Neuronal stem cell (in vitro differentiated cells): Measurements from ENCODE around the gene DUSP2.

Experiments
- DNase-seq: peaks from one replicate; pipeline ENCODE4 v3.0.0-alpha.2; 2013; ENCODE audit warnings: low spot score
- H2AFZ ChIP-seq: one replicate; pipeline ENCODE4 v1.6.1; 2013; ENCODE audit warnings: mild to moderate bottlenecking, low read length, inconsistent platforms
- H2AK5ac ChIP-seq: 2 replicates; pipeline ENCODE4 v1.6.1; 2013; ENCODE audit warnings: low read depth, mild to moderate bottlenecking, inconsistent platforms, low read length, moderate library complexity, mixed read lengths
- H2BK120ac ChIP-seq: 2 replicates; pipeline ENCODE4 v1.6.1; 2013; ENCODE audit warnings: low read depth, mild to moderate bottlenecking, inconsistent platforms, low read length, moderate library complexity, mixed read lengths
- H2BK12ac ChIP-seq: one replicate; pipeline ENCODE4 v1.6.1; 2013; ENCODE audit warnings: low read length, inconsistent platforms
- H2BK15ac ChIP-seq: 2 replicates; pipeline ENCODE4 v1.6.1; 2013; ENCODE audit warnings: mild to moderate bottlenecking, low read length, inconsistent platforms, mixed read lengths
- H2BK5ac ChIP-seq: one replicate; pipeline ENCODE4 v1.6.1; 2013; ENCODE audit warnings: inconsistent platforms, mild to moderate bottlenecking, low read length, moderate library complexity
- H3K14ac ChIP-seq: one replicate; pipeline ENCODE4 v1.6.1; 2013; ENCODE audit warnings: low read length, inconsistent platforms
- H3K18ac ChIP-seq: 2 replicates; pipeline ENCODE4 v1.6.1; 2013; ENCODE audit warnings: low read length, inconsistent platforms
- H3K23ac ChIP-seq: 2 replicates; pipeline ENCODE4 v1.6.1; 2013; ENCODE audit warnings: low read depth, mild to moderate bottlenecking, mixed read lengths, low read length, inconsistent platforms; ENCODE audit not compliant: poor library complexity
- H3K27ac ChIP-seq: replicated peaks from 3 replicates; pipeline ENCODE4 v1.5.1; 2013; ENCODE audit warnings: low read length, inconsistent platforms
- H3K27me3 ChIP-seq, 3 experiments: 2 replicates each; pipeline ENCODE4 v1.6.1; 2013; ENCODE audit warnings: low read length in 3 of 3, mild to moderate bottlenecking in 2 of 3, inconsistent platforms in 1 of 3, low read depth in 1 of 3, mixed read lengths in 1 of 3, moderate library complexity in 1 of 3; ENCODE audit not compliant: control insufficient read depth in 3 of 3, insufficient read depth in 3 of 3
- H3K36me3 ChIP-seq, 2 donors: replicated peaks in 1 of 2; 2 replicates each; pipeline ENCODE4 v1.6.1; 2013; ENCODE audit warnings: low read length in 2 of 2; ENCODE audit not compliant: control insufficient read depth in 2 of 2, insufficient read depth in 2 of 2
- H3K4ac ChIP-seq: 2 replicates; pipeline ENCODE4 v1.6.1; 2013; ENCODE audit warnings: inconsistent platforms, mild to moderate bottlenecking, low read length, moderate library complexity
- H3K4me1 ChIP-seq, 2 donors: 1 replicate in 1 of 2; 2 replicates in 1 of 2; pipeline ENCODE4 v1.6.1; 2013; ENCODE audit warnings: low read length in 2 of 2, low read depth in 1 of 2; ENCODE audit not compliant: control insufficient read depth in 2 of 2, insufficient read depth in 1 of 2
- H3K4me2 ChIP-seq: one replicate; pipeline ENCODE4 v1.6.1; 2013; ENCODE audit warnings: mild to moderate bottlenecking, low read length, inconsistent platforms; ENCODE audit not compliant: insufficient read depth, poor library complexity, severe bottlenecking
- H3K4me3 ChIP-seq, 2 donors: 2 replicates each; pipeline ENCODE4 v1.5.1; 2013; ENCODE audit warnings: low read length in 2 of 2, mild to moderate bottlenecking in 2 of 2, inconsistent platforms in 1 of 2, moderate library complexity in 1 of 2
- H3K79me1 ChIP-seq: one replicate; pipeline ENCODE4 v1.6.1; 2013; ENCODE audit warnings: low read depth, mild to moderate bottlenecking, inconsistent platforms, low read length, moderate library complexity
- H3K9ac ChIP-seq: one replicate; pipeline ENCODE4 v1.6.1; 2013; ENCODE audit warnings: mild to moderate bottlenecking, low read depth, low read length, inconsistent platforms; ENCODE audit not compliant: poor library complexity
- H3K9me3 ChIP-seq, 2 donors: replicated peaks in 1 of 2; 2 replicates each; pipeline versions ENCODE3 to v1.6.1; 2013; ENCODE audit warnings: low read length in 2 of 2, mild to moderate bottlenecking in 2 of 2, inconsistent platforms in 1 of 2, low read depth in 1 of 2, mixed read lengths in 1 of 2, moderate library complexity in 1 of 2; ENCODE audit not compliant: control insufficient read depth in 2 of 2, insufficient read depth in 1 of 2
- H4K8ac ChIP-seq: one replicate; pipeline ENCODE4 v1.6.1; 2013; ENCODE audit warnings: low read depth, mild to moderate bottlenecking, inconsistent platforms, low read length, moderate library complexity
- H4K91ac ChIP-seq: one replicate; pipeline ENCODE4 v1.6.1; 2013; ENCODE audit warnings: low read length, low read depth, mild to moderate bottlenecking, inconsistent platforms; ENCODE audit not compliant: poor library complexity
- WGBS, 2 donors: extraction: QIAGEN DNeasy Blood & Tissue Kit; methylation state at CpG; one replicate each; pipeline ENCODE4 v1.1.7; 2013; ENCODE audit warnings: missing lambda C conversion rate in 2 of 2, mixed read lengths in 1 of 2; ENCODE audit not compliant: insufficient read length in 2 of 2, insufficient replicate concordance in 1 of 2; ENCODE audit errors: extremely low coverage in 2 of 2; 5-methylcytosine and 5-hydroxymethylcytosine counted together

DUSP2 gene

GRCh38 chr2:96109361-96109680 is 35.9 kb downstream of the DUSP2 start:
- peak overlapping the region; percentile 40 for H3K23ac ChIP-seq
- no peak overlapping the region for H3K4me3 ChIP-seq
- H2AFZ ChIP-seq: peak overlapping the region; percentile 96
- peak overlapping the region; percentile 91 for H3K18ac ChIP-seq
- H3K4ac ChIP-seq: peak overlapping the region; percentile 2
- H3K14ac ChIP-seq: peak overlapping the region; percentile 26
- peaks cover 9 to 12% of the 10 kb centered on the region in 2 donors for H3K9me3 ChIP-seq
- peak overlapping the region; percentile 47 for H4K91ac ChIP-seq
- DNase-seq: no peak
- no peak overlapping the region for H4K8ac ChIP-seq
- peak overlapping the region; percentile 72 for H2AK5ac ChIP-seq
- H3K36me3 ChIP-seq: no peaks in the 10 kb centered on the region
- no peak overlapping the region for H3K4me2 ChIP-seq
- peak overlapping the region; percentile 73 for H2BK120ac ChIP-seq
- peaks cover 12 to 19% of the 10 kb centered on the region in 2 donors for H3K4me1 ChIP-seq
- no CpG with 5 or more reads among the region's 3 CpGs for WGBS, 2 donors
- H3K27me3 ChIP-seq: peaks cover 0 to 14% (median 0%) of the 10 kb centered on the region in 3 experiments
- peak overlapping the region; percentile 32 for H3K9ac ChIP-seq
- peak overlapping the region; percentile 11 for H2BK12ac ChIP-seq
- no peaks in the 10 kb centered on the region for H3K79me1 ChIP-seq
- peak overlapping the region; percentile 11 for H3K27ac ChIP-seq
- H2BK5ac ChIP-seq: peak overlapping the region; percentile 76
- peak overlapping the region; percentile 8 for H2BK15ac ChIP-seq

GRCh38 chr2:96108541-96109360 is 36.5 kb downstream of the DUSP2 start:
- Histone ChIP-seq H3K27me3 (peaks cover 0 to 9% (median 0%) of the 10 kb centered on the region in 3 experiments), H3K4ac (peak overlapping the region; percentile 2), H3K9ac (no peak overlapping the region), H3K4me1 (peaks cover 12 to 20% of the 10 kb centered on the region in 2 donors), H2BK15ac (peak overlapping the region; percentile 8), H3K4me3 (no peak overlapping the region), H4K8ac (peak overlapping the region; percentile 86), H2AFZ (peak overlapping the region; percentile 96), H3K9me3 (peaks cover 9 to 12% of the 10 kb centered on the region in 2 donors), H3K27ac (peak overlapping the region; percentile 42), H3K36me3 (no peaks in the 10 kb centered on the region), H3K14ac (peak overlapping the region; percentile 56), H3K79me1 (no peaks in the 10 kb centered on the region), H2AK5ac (peak overlapping the region; percentile 72), H2BK120ac (peak overlapping the region; percentile 73), H3K18ac (peak overlapping the region; percentile 91), H3K4me2 (peak overlapping the region; percentile 19), H2BK12ac (peak overlapping the region; percentile 11), H2BK5ac (peak overlapping the region; percentile 76), H3K23ac (peak overlapping the region; percentile 40), H4K91ac (peak overlapping the region; percentile 47)
- no CpG with 5 or more reads among the region's 17 CpGs for WGBS, 2 donors
- DNase-seq: peak; percentile 26

- H4K8ac ChIP-seq: no peak overlapping the region
- peak overlapping the region; percentile 56 for H3K14ac ChIP-seq
- no peak overlapping the region for H3K4ac ChIP-seq
- no peak overlapping the region for H3K9ac ChIP-seq
- H2AFZ ChIP-seq: peak overlapping the region; percentile 96
- H3K23ac ChIP-seq: no peak overlapping the region
- H3K4me2 ChIP-seq: no peak overlapping the region
- H3K36me3 ChIP-seq: no peaks in the 10 kb centered on the region
- peak overlapping the region; percentile 73 for H2BK120ac ChIP-seq
- no peak overlapping the region for H3K4me3 ChIP-seq
- DNase-seq: no peak
- no peak overlapping the region for H4K91ac ChIP-seq
- peaks cover 12 to 21% of the 10 kb centered on the region in 2 donors for H3K4me1 ChIP-seq
- peak overlapping the region; percentile 42 for H3K27ac ChIP-seq
- H3K27me3 ChIP-seq: peaks cover 0 to 3% (median 0%) of the 10 kb centered on the region in 3 experiments
- peak overlapping the region; percentile 98 for H2AK5ac ChIP-seq
- H2BK5ac ChIP-seq: peak overlapping the region; percentile 76
- peak overlapping the region; percentile 91 for H3K18ac ChIP-seq
- H3K9me3 ChIP-seq: peaks cover 9 to 12% of the 10 kb centered on the region in 2 donors
- H3K79me1 ChIP-seq: no peaks in the 10 kb centered on the region
- WGBS, 2 donors: no CpG with 5 or more reads among the region's 5 CpGs
- H2BK12ac ChIP-seq: no peak overlapping the region
- H2BK15ac ChIP-seq: peak overlapping the region; percentile 98
These were observed 37.1 kb downstream of the DUSP2 start for GRCh38 chr2:96108151-96108540.

GRCh38 chr2:96107708-96108065 is 37.6 kb downstream of the DUSP2 start:
- H3K4me1 ChIP-seq: peaks cover 12 to 23% of the 10 kb centered on the region in 2 donors
- no peak overlapping the region for H3K4me2 ChIP-seq
- H2BK120ac ChIP-seq: peak overlapping the region; percentile 72
- DNase-seq: no peak
- H2AFZ ChIP-seq: no peak overlapping the region
- H3K27ac ChIP-seq: no peak overlapping the region
- H2BK12ac ChIP-seq: peak overlapping the region; percentile 78
- no peak overlapping the region for H3K23ac ChIP-seq
- peak overlapping the region; percentile 54 for H2BK5ac ChIP-seq
- no peak overlapping the region for H3K9ac ChIP-seq
- peak overlapping the region; percentile 31 for H3K18ac ChIP-seq
- no peak overlapping the region for H4K8ac ChIP-seq
- peak overlapping the region; percentile 98 for H2BK15ac ChIP-seq
- H3K14ac ChIP-seq: no peak overlapping the region
- H3K79me1 ChIP-seq: no peaks in the 10 kb centered on the region
- peak overlapping the region; percentile 32 for H3K4ac ChIP-seq
- no peaks in the 10 kb centered on the region for H3K36me3 ChIP-seq
- H4K91ac ChIP-seq: no peak overlapping the region
- no peaks in the 10 kb centered on the region for H3K27me3 ChIP-seq
- no peak overlapping the region for H3K4me3 ChIP-seq
- no CpG with 5 or more reads among the region's 3 CpGs for WGBS, 2 donors
- peaks cover 9 to 12% of the 10 kb centered on the region in 2 donors for H3K9me3 ChIP-seq
- peak overlapping the region; percentile 98 for H2AK5ac ChIP-seq
